H54 (cell line): ENCODE measurements around the gene FRMPD4.

Source experiments
- DNase-seq: peaks from one replicate; pipeline ENCODE4 v3.0.0; 2011; ENCODE audit warnings: low spot score, mixed read lengths; ENCODE audit not compliant: insufficient read length
- FAIRE-seq: peaks from 3 replicates; lab custom pipeline; 2011; peaks lifted over from hg19 to GRCh38; lab: Jason Lieb, UNC
- POLR2A ChIP-seq: IDR thresholded peaks from 2 replicates; pipeline ENCODE4 v1.6.1; 2011; ENCODE audit warnings: low read depth, mild to moderate bottlenecking, low read length

Gene FRMPD4

DNA sequence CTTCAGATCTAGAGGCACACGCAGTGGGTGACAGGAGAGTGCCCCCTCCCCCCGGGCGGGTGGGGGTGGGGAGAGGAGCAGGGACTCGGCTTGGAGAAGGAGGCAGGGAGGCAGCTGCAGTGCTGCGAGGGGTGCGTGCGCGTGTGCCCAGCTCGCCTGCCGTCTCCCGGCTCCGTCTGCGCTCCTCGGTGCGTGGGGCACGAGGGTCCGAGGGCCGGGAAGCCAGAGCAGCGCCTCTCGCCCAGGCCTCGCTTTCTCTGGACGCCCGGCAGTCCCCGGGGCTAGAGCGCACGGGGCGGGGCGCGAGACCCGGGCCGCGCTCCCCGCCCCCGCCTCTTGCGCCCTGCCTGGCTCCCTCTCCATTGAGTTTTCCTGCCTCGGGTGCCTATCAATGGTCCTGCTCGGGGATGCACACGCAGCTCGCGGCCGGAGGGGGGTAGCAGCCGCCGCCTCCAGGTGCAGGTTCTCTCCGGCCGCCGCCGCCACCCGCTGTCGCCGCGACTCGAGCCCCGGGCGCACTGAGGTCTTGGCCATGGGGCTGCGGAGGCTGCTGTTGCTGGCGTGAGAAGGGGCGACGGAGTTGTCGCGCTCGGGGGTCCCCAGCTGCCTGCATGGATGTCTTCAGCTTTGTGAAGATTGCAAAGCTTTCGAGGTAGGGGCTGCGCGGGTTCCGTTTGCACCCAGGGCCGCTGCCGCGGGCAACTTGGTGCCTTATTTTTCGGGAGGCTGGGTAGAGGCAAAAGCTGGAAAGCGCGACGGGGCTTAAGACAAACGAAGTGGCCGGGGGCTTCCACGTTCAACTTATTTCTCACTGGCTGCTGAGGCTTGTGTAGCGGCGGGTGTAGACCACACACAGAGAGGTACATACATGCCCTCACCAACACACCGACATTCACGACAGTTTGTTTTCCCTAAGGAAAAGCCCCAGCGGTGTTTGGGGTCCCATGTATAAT lies at the start of gene FRMPD4:
Gene FRMPD4, plus strand, starts transcription at position 113 of the 953 bp plus-strand sequence. Its CDS starts 499 bp downstream, at position 612.
- DNase-seq (no peak), FAIRE-seq (no peak)
- no peak for TF ChIP-seq POLR2A

DNA sequence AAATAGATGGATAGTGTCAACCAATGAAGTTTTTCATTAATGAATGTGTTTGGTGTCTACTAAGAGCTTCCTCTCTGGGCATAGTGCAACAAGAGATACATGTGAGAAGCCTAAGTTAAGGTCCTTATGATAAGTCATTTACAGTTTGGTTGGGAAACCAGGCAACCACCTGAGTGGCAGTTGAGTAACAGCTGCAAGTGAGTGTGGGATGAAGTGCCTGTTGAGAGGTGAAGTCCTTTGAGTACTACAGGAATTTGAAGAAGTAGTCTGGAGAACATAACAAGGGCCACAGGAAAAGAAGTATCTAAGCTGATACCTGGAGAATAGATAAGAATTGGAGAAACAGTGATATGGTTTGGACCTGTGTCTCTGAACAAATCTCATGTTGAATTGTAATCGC lies 48.5 kb upstream of the FRMPD4 start:
- DNase-seq (no peak), FAIRE-seq (no peak)
- TF ChIP-seq POLR2A, result no peak

DNA sequence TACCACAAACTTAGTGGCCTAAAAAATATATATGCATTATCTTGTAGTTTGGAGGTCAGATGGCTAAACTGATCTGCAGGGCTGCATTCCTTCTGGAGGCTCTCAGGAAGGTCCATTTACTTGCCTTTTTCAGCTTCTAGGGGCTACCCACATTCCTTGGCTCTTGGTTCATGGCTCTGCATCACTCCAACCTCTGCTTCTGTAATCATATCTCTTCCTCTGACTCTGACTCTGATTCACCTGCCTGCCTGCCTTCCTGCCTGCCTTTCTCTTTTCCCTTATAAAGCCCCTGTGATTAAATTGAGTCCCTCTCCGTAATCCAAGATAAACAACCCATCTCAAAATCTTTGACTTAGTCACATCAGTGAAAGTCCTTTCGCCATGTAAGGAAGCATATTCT lies 25.0 kb upstream of the FRMPD4 start:
- FAIRE-seq, result no peak

DNA sequence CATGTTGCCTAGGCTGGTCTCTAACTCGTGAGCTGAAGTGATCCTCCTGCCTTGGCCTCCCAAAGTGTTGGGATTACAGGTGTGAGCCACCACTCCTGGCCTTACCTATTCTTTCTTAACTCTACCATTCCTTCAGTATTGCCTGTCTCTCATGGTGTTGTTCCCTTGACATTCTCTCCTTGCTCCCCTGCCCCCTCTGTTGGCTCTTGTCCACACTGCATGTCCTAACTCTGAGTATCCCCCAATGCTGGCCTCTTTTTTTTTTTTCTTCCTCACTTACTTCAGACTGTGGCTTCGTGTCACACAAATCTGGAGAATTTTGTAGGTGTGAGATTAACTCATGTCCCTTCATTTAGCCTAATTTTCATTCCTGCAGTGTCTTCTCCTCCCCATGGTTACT lies 22.9 kb upstream of the FRMPD4 start:
- TF ChIP-seq POLR2A, result no peak
- FAIRE-seq (no peak), DNase-seq (no peak)

More for the DNA sequence above, 25.0 kb upstream of the FRMPD4 start:
- TF ChIP-seq POLR2A, result no peak
- no peak for DNase-seq

DNA sequence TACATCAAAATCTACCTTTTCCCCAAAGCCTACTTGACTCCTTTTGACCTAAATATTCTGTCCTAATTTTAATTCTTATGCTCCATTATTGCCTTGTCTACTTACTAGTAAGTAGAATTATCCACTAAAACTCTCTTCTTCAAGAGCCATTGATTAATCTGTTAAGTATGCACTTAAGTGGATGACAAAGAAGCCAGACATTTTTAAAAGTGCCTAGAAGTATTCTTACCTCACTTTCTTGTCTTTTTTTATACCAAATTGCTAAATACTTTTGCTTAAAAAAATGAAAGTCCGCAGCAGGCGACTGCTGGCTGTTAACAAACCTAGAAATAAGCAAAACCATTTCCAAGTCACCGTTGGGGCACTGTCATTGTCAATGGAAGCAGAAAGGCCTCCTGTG lies 20.1 kb upstream of the FRMPD4 start:
- no peak for FAIRE-seq
- no peak for DNase-seq
- TF ChIP-seq POLR2A, result no peak

DNA sequence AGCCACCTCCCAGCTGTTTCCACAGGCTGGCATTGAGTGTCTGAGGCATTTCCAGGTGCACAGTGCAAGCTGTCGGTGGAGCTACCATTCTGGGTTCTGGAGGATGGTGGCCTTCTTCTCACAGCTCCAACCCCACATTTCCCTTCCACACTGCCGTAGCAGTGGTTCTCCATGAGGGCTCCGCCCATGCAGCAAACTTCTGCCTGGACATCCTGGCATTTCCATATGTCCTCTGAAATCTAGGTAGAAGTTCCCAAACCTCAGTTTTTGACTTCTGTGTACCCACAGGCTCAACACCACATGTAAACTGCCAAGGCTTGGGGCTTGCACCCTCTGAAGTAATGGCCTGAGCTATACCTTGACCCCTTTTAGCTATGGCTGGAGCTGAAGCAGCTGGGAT lies 10.3 kb upstream of the FRMPD4 start:
- no peak for TF ChIP-seq POLR2A
- no peak for FAIRE-seq

DNA sequence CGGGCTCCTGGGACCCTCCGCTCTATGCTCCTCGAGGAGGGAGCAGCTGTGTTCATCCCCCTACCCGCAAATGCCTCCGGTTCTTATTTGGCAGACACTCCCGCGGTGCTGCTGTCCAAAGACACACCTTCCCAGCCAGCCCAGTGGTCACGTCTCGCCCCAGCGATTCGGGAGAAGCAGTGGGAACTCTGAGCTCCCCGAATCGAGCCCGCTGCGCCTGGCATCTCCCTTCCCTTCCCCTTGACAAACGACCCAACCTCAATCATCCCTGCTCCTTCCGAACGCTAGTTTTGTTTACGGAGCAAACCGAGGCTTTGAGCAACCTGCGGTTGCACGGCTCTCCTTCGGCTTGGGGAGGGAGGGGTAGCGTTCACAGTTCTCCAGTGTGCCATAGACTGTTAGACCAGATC lies 317 bp upstream of the FRMPD4 start:
- DNase-seq, result no peak
- FAIRE-seq, result no peak
- TF ChIP-seq POLR2A, result no peak

More for the DNA sequence above, 10.3 kb upstream of the FRMPD4 start:
- DNase-seq, result no peak

DNA sequence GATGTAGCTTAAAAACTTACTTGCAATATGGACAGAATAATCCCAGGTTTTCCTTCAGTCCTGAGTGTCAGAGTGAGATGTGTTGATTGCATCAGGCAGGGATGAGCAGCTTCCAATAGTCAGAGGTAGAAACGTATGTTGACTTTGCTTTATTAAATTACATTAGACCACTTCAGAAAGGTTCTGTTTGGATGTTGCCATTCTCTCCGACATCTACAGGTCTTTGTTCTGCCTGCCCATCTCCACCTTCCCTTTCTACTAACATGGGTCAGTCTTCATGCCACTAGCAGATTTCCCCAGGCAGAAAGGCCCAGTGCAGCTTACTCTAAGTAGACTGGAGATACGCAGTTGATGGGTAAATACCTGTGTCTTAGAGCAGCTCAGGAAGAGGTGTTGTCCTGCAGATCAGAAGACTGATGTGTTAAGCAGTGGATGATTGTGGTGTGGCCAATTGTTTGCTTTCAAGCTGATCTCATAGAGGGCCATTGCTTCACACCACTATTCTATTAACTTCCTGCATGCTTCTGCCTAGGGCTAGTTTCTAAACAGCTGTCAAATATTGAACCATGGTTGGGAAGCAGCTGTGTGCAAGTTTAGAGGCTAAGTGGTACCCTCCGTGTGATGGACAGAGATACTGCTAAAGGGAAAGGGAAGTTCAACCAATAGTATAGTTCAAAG lies 1.8 kb downstream of the FRMPD4 start:
- DNase-seq (no peak), FAIRE-seq (no peak)
- TF ChIP-seq POLR2A, result no peak

DNA sequence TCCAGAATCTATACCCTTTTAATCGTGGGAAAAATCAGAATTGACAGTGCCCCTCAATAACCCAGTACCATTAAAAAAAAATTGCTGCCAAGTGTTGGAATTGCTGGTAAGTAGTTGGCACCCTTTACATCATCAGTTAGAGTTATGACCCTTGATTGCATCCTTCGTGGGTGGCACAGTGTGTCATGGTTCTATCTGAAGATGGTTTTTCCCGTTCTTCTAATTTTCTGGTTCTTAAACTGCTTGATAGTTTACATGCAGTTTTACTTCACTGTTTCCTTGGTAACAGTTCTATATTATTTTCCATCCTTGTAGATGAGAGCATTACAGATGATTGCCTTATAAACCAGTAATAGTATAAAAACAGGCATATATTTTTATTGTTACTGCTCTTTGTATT lies 3.2 kb downstream of the FRMPD4 start:
- DNase-seq (no peak), FAIRE-seq (no peak)
- TF ChIP-seq POLR2A, result no peak

DNA sequence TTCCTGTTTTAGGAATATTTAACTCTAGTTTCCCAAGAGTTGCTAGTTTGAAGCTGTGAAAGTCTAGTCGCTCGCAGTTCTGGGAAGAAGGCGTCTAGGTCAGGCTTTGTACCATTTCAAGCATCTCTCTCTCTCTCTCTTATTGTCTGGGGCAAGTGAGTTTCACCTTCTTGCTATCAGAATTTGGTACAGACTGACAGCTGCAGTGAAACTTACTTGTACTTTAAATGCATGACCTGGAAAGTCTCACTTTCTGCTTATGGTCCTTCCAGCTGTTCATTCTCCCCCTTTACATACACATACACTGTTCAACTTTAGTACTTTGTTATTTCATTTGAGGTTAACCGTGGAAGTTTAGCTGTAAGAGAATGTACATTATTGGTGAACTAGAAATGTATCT lies 4.4 kb downstream of the FRMPD4 start:
- TF ChIP-seq POLR2A, result no peak
- DNase-seq (no peak), FAIRE-seq (no peak)

DNA sequence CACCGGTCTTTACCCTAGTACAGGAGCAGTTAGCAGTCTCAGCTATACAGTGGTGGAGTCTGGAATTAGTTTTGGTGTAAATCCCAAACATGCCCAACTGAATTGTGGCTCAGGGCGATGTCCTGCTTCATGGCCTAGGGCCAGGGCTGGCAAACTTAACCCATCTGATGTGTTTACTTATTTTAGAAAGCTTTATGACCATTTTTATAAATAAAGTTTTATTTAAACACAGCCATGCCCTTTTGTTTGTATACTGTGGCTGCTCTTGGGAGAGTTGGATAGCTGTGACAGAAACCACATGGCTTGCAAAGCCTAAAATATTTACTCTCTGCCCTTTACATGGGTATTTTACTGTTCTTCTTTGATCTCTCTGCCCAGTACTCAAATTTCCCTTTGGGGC lies 7.1 kb downstream of the FRMPD4 start:
- DNase-seq (no peak), FAIRE-seq (no peak)
- no peak for TF ChIP-seq POLR2A

DNA sequence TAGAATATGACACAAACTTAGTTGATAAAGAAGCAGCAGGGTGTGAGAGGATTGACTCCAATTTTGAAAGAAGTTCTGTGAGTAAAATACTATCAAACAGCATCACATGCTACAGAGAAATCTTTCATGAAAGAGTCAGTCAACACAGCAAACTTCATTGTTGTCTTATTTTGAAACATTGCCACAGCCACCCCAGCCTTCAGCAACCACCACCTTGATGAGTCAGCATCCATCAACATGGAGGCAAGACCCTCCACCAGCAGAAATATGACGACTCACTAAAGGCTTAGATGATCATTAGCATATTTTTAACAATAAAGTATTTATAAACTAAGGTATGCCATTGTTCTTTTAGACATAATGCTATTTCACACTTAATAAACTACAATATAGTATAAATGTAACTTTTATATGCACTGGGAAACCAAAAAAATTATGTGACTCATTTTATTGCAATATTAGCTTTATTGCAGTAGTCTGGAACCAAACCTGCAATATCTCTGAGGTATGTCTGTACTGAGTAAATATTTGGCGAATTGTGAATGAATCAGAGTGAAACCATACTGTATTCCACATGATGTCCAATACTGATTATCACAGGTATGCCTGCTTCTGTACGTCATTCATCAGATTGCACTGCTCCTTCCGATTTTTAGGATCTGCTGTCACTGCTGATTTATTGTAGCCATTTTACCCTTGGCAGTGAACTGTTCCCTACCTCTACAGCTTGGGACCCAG lies 11.6 kb downstream of the FRMPD4 start:
- DNase-seq (no peak), FAIRE-seq (no peak)
- no peak for TF ChIP-seq POLR2A

DNA sequence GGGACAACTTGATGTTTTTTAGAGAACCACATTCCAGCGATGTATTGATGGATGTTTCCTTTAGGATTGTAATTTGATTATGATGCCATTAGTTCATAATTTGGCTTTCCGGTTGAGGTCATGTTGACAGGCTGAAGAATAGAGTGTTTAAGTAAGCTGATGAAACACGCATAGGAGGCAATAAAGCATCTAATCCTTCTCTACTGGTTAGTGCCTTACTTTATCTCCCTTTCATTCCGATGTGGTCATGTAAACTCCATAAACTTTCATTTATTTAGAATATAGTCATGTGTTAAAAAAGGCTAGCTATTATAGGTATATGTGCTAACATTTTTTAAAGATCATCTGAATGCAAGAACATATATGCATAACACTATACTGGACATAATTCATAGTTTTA lies 15.0 kb downstream of the FRMPD4 start:
- TF ChIP-seq POLR2A, result no peak
- FAIRE-seq (no peak), DNase-seq (no peak)

DNA sequence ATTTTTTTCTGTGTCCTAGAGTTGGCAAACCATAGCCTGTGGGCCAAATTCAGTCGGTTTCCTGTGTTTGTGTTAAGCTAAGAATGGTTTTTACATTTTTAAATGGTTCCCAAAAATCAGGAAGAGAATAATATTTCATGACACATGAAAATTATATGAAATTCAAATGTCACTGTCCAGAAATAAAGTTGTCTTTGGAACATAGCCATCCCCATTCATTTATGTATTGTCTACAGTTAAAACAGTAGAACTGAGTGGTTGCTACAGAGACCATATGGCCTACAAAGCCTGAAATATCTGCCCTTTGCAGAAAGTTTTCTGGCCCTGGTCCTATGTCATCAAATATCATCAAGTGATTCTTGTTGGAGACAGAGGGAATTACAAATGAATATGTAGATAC lies 15.5 kb downstream of the FRMPD4 start:
- FAIRE-seq, result no peak
- TF ChIP-seq POLR2A, result no peak
- no peak for DNase-seq

DNA sequence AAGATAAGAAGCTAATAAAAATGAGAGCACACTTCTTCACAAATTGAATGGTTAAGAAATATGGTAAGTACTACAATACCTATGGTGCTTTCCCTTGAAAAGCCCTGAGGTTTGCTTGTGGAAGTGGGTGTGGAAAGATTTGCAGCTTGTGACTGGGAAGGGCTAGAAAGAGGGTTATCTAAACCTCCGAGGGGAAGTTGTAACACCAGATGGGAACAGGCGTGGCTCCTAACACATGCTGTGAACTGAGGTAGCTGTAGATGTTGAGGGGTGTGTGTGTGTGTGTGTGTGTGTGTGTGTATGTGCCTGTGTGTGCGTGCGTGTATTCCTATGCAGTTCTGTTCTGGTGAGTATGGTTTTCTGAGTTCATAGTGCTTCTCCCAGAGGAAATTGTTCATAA lies 21.5 kb downstream of the FRMPD4 start:
- no peak for TF ChIP-seq POLR2A
- DNase-seq, result no peak
- FAIRE-seq, result no peak
